Uterus (tissue), 2 donors: ENCODE results near the gene KIF26B.

Source experiments
- CTCF ChIP-seq, 4 experiments: fragments of 200-600 bp in 2 of 4; fragments of 450-650 bp in 2 of 4; sonication (generic) in 2 of 4; IDR thresholded peaks; one replicate each; pipeline ENCODE4 v1.5.1; 2016 to 2019; ENCODE audit warnings: antibody characterized with exemption in 4 of 4, mild to moderate bottlenecking in 2 of 4, moderate library complexity in 1 of 4
- POLR2A ChIP-seq, 2 donors: fragments of 450-650 bp; IDR thresholded peaks; one replicate each; pipeline ENCODE4 v1.6.1; 2016; ENCODE audit warnings: antibody characterized with exemption in 2 of 2, mild to moderate bottlenecking in 1 of 2, moderate library complexity in 1 of 2

GRCh38 chr1:245437369-245438062, 282.7 kb downstream of the KIF26B start:
- no peak for TF ChIP-seq CTCF (IDR thresholded peaks at IDR 0.05)
- no peak for TF ChIP-seq POLR2A (IDR thresholded peaks at IDR 0.05)
